GM23338 (cell line): ENCODE measurements around the gene LCLAT1. TPM values are rescaled to one million over a fixed set of nuclear protein-coding genes. Genes with fewer than 3 reads are reported as not detected.

Experiments used
- ATAC-seq: fragments of 200-7000 bp; cut with Tn5 transposase; 3 replicates; pipeline ENCODE4 v1.9.1; 2020
- DNase-seq: peaks from one replicate; pipeline ENCODE4 v3.0.0-alpha.2; 2015; ENCODE audit warnings: low spot score
- H2AFZ ChIP-seq: fragments of 200-600 bp; sonication (generic); 2 replicates; pipeline ENCODE4 v1.8.0; 2016; ENCODE audit warnings: antibody characterized with exemption, mild to moderate bottlenecking, moderate library complexity
- H3F3A ChIP-seq: fragments of 200-600 bp; sonication (generic); replicated peaks from 2 replicates; pipeline ENCODE4 v1.8.0; 2017; ENCODE audit warnings: antibody characterized with exemption, mixed run types, low read depth
- H3K27ac ChIP-seq: fragments of 200-600 bp; sonication (generic); 2 replicates; pipeline ENCODE4 v1.6.1; 2016; ENCODE audit warnings: low read depth
- H3K27me3 ChIP-seq: fragments of 200-600 bp; sonication (generic); 2 replicates; pipeline ENCODE4 v1.8.0; 2016; ENCODE audit warnings: mild to moderate bottlenecking, mixed run types, moderate library complexity; ENCODE audit not compliant: insufficient read depth
- H3K36me3 ChIP-seq: fragments of 200-600 bp; sonication (generic); 2 replicates; pipeline ENCODE4 v1.8.0; 2016; ENCODE audit warnings: mild to moderate bottlenecking; ENCODE audit not compliant: insufficient read depth
- H3K4me1 ChIP-seq: fragments of 200-600 bp; sonication (generic); 2 replicates; pipeline ENCODE4 v1.8.0; 2016; ENCODE audit warnings: mild to moderate bottlenecking, moderate library complexity; ENCODE audit not compliant: insufficient read depth
- H3K4me2 ChIP-seq: fragments of 200-600 bp; sonication (generic); 2 replicates; pipeline ENCODE4 v1.7.1; 2017; ENCODE audit warnings: mixed run types
- H3K4me3 ChIP-seq: fragments of 200-600 bp; sonication (generic); 2 replicates; pipeline ENCODE4 v1.6.1; 2016; ENCODE audit warnings: mixed run types
- H3K79me2 ChIP-seq: fragments of 200-600 bp; sonication (generic); replicated peaks from 2 replicates; pipeline ENCODE4 v1.8.0; 2017; ENCODE audit warnings: mild to moderate bottlenecking; ENCODE audit not compliant: insufficient read depth
- H3K9me2 ChIP-seq: fragments of 200-600 bp; sonication (generic); 2 replicates; pipeline ENCODE4 v1.8.0; 2017; ENCODE audit not compliant: insufficient read depth
- H4K20me1 ChIP-seq: fragments of 200-600 bp; sonication (generic); replicated peaks from 2 replicates; pipeline ENCODE4 v1.8.0; 2017; ENCODE audit warnings: mild to moderate bottlenecking; ENCODE audit not compliant: insufficient read depth
- H3K27ac Mint-ChIP-seq: 2 replicates; pipeline ENCODE4 v1.8.0; 2020; ENCODE audit warnings: inconsistent platforms, mild to moderate bottlenecking, moderate library complexity, mixed read lengths
- H3K27me3 Mint-ChIP-seq: 3 replicates; pipeline ENCODE4 v1.8.0; 2022; ENCODE audit warnings: low read depth, mild to moderate bottlenecking, moderate library complexity, mixed read lengths, inconsistent platforms; ENCODE audit not compliant: insufficient read depth, poor library complexity
- H3K36me3 Mint-ChIP-seq: 3 replicates; pipeline ENCODE4 v1.8.0; 2021; ENCODE audit warnings: low read depth, mild to moderate bottlenecking, inconsistent platforms, moderate library complexity, mixed read lengths
- H3K4me1 Mint-ChIP-seq: 3 replicates; pipeline ENCODE4 v1.8.0; 2020; ENCODE audit warnings: mild to moderate bottlenecking, inconsistent platforms, mixed read lengths
- H3K4me3 Mint-ChIP-seq: 3 replicates; pipeline ENCODE4 v1.8.0; 2021; ENCODE audit warnings: moderate library complexity, mild to moderate bottlenecking, inconsistent platforms, mixed read lengths
- H3K9me3 Mint-ChIP-seq: 3 replicates; pipeline ENCODE4 v1.8.0; 2020; ENCODE audit warnings: moderate library complexity, mild to moderate bottlenecking, inconsistent platforms, mixed read lengths
- CTCF ChIP-seq, 2 experiments: fragments of 200-600 bp in 1 of 2; sonication (generic) in 1 of 2; conservative IDR thresholded peaks; 2 replicates each; pipeline versions ENCODE4 v1.5.1 to v1.6.1; 2016 to 2017; ENCODE audit warnings: antibody characterized with exemption in 2 of 2, low read depth in 2 of 2, mild to moderate bottlenecking in 2 of 2, moderate library complexity in 1 of 2
- EZH2 ChIP-seq: fragments of 200-600 bp; sonication (generic); IDR thresholded peaks from one replicate; pipeline ENCODE4 v1.8.0; 2017; ENCODE audit warnings: antibody characterized with exemption, mild to moderate bottlenecking, low read depth; ENCODE audit not compliant: unreplicated experiment
- EZH2phosphoT487 ChIP-seq: fragments of 200-600 bp; sonication (generic); IDR thresholded peaks from one replicate; pipeline ENCODE4 v1.8.1; 2018; ENCODE audit warnings: antibody characterized with exemption; ENCODE audit not compliant: unreplicated experiment
- JUNB ChIP-seq: IDR thresholded peaks from one replicate; pipeline ENCODE4 v1.6.1; 2016; ENCODE audit warnings: antibody characterized with exemption; ENCODE audit not compliant: unreplicated experiment
- POLR2AphosphoS5 ChIP-seq: IDR thresholded peaks from 2 replicates; pipeline ENCODE4 v1.6.1; 2016; ENCODE audit warnings: antibody characterized with exemption, low read depth
- ZNF331 ChIP-seq: fragments of 250-450 bp; sonication (Bioruptor Pico); IDR thresholded peaks from 2 replicates; pipeline ENCODE4 v1.5.0; 2020; ENCODE audit warnings: low read depth, mild to moderate bottlenecking, moderate library complexity
- ZNF462 ChIP-seq: fragments of 250-450 bp; sonication (Bioruptor Pico); IDR thresholded peaks from 2 replicates; pipeline ENCODE4 v1.5.0; 2020; ENCODE audit warnings: mild to moderate bottlenecking, moderate library complexity
- polyA plus RNA-seq: library from polyadenylated mRNA; unstranded; fragments of >200 nt; fragmentation: Nextera tagmentation; extraction: Ambion mirVana; gene quantifications from 2 replicates; pipeline ENCODE4 v1.2.1, GENCODE V29; 2016
- small RNA-seq: library from RNA; depleted of rRNA; stranded (forward); fragments of <200 nt; gene quantifications from one replicate; pipeline ENCODE3, GENCODE V24; 2014; ENCODE audit warnings: low replicate concordance
- total RNA-seq: library from RNA; depleted of rRNA; stranded (reverse); fragments of >200 nt; shearing (Covaris generic); gene quantifications from 2 replicates; pipeline ENCODE4 v1.2.3, GENCODE V29; 2014; rRNA removed

Gene LCLAT1
- total and polyA plus RNA-seq, 2 experiments from 2014 or later = 11.5 to 30.1 TPM

GRCh38 chr2:30692829-30693275, 245.8 kb downstream of the LCLAT1 start:
- Mint-ChIP-seq H3K27ac (no peak overlapping the region), H3K27me3 (peaks cover 7% of the 10 kb centered on the region), H3K4me3 (no peak overlapping the region), H3K9me3 (peaks cover 13% of the 10 kb centered on the region), H3K4me1 (no peaks in the 10 kb centered on the region; the same call in 2 of the 3 replicates), H3K36me3 (peaks cover 4% of the 10 kb centered on the region; the same call in 2 of the 3 replicates)
- Histone ChIP-seq H4K20me1 (no peaks in the 10 kb centered on the region), H3K4me2 (no peak overlapping the region), H3F3A (no peaks in the 10 kb centered on the region), H3K27ac (no peak overlapping the region), H3K27me3 (no peaks in the 10 kb centered on the region), H3K4me3 (no peak overlapping the region), H3K36me3 (peaks cover 3% of the 10 kb centered on the region; the same call in 1 of the 2 replicates), H2AFZ (no peak overlapping the region), H3K4me1 (peaks cover 2% of the 10 kb centered on the region; the same call in 1 of the 2 replicates), H3K79me2 (no peaks in the 10 kb centered on the region), H3K9me2 (no peaks in the 10 kb centered on the region)
- DNase-seq = no peak
- no peak for TF ChIP-seq CTCF (conservative IDR thresholded peaks at IDR 0.05; ENCODE audit: low read depth in 2 of 2)
- TF ChIP-seq JUNB = no peak
- no peak for TF ChIP-seq POLR2AphosphoS5
- TF ChIP-seq ZNF331 (CRISPR knock-in tag) = no peak
- TF ChIP-seq ZNF462 = no peak
- no peak for TF ChIP-seq EZH2
- TF ChIP-seq EZH2phosphoT487 = no peak
- ATAC-seq = no peak

Small RNA genes within 50 kb of the gene (small RNA-seq; reads per million reads assigned to genes)
- gene AC073255.1 = not detected

Other genes starting within 250 kb of the LCLAT1 start
- gene LBH, start 215.7 kb upstream of the LCLAT1 start, total RNA-seq = 21.0 and 30.3 TPM in 2 replicates
- gene LBH, start 215.7 kb upstream of the LCLAT1 start, polyA plus RNA-seq = 17.5 and 21.1 TPM in 2 replicates